Upper lobe of left lung (tissue), 6 donors: ENCODE results near the gene RNLS. TPM values are rescaled to one million over a fixed set of nuclear protein-coding genes. Genes with fewer than 3 reads are reported as not detected.

Experiments
- ATAC-seq, 2 donors: fragments of 200-7000 bp; cut with Tn5 transposase; one replicate each; pipeline ENCODE4 v1.9.1; 2022; ENCODE audit warnings: mild to moderate bottlenecking in 2 of 2, moderate library complexity in 2 of 2; ENCODE audit not compliant: low FRiP score in 2 of 2
- DNase-seq, 2 donors: peaks; one replicate each; pipeline ENCODE4 v3.0.0-alpha.2; 2019 to 2020
- H3K27ac ChIP-seq, 4 donors: fragments of 200-600 bp; sonication (generic); one replicate each; pipeline ENCODE4 v1.5.1; 2016 to 2019
- H3K27me3 ChIP-seq, 4 donors: fragments of 200-600 bp; sonication (generic); one replicate each; pipeline ENCODE4 v1.5.1; 2017 to 2019
- H3K36me3 ChIP-seq, 4 donors: fragments of 200-600 bp; sonication (generic); one replicate each; pipeline ENCODE4 v1.5.1; 2016 to 2019
- H3K4me1 ChIP-seq, 4 donors: fragments of 200-600 bp; sonication (generic); one replicate each; pipeline ENCODE4 v1.5.1; 2018 to 2019
- H3K4me3 ChIP-seq, 4 donors: fragments of 200-600 bp; sonication (generic); one replicate each; pipeline ENCODE4 v1.5.1; 2017 to 2019; ENCODE audit warnings: mild to moderate bottlenecking in 2 of 4, moderate library complexity in 1 of 4
- H3K9me3 ChIP-seq, 4 donors: fragments of 200-600 bp; sonication (generic); one replicate each; pipeline ENCODE4 v1.5.1; 2018 to 2019
- CTCF ChIP-seq, 6 experiments: fragments of 450-650 bp in 4 of 6; fragments of 200-600 bp in 2 of 6; sonication (generic) in 2 of 6; IDR thresholded peaks; one replicate each; pipeline ENCODE4 v1.5.1; 2016 to 2019; ENCODE audit warnings: antibody characterized with exemption in 6 of 6
- EP300 ChIP-seq, 4 donors: sonication (generic); formaldehyde crosslinking; IDR thresholded peaks; one replicate each; pipeline ENCODE4 v1.5.1; 2017; ENCODE audit warnings: antibody characterized with exemption in 4 of 4, control low read depth in 2 of 4
- POLR2A ChIP-seq, 4 donors: fragments of 450-650 bp; IDR thresholded peaks; one replicate each; pipeline ENCODE4 v1.5.1; 2016 to 2017; ENCODE audit warnings: antibody characterized with exemption in 4 of 4, mild to moderate bottlenecking in 2 of 4
- POLR2AphosphoS5 ChIP-seq, 2 donors: sonication (generic); formaldehyde crosslinking; IDR thresholded peaks; one replicate each; pipeline ENCODE4 v1.5.1; 2017; ENCODE audit warnings: antibody characterized with exemption in 2 of 2
- WGBS, 2 donors: methylation state at CpG; one replicate each; pipeline ENCODE4 v1.1.5; 2017 to 2018; 5-methylcytosine and 5-hydroxymethylcytosine counted together
- total RNA-seq, 6 donors: library from RNA; depleted of rRNA in 4 of 6; stranded (reverse); fragments of >200 nt in 4 of 6; gene quantifications; one replicate each; pipeline versions ENCODE4 v1.1.0 to v1.2.1, GENCODE V29; 2016 to 2021
- donor health status: DM: no; HTN: no; CAD: no; lungs with moderate emphysema.
- donor health status: DM: no; HTN: yes; CAD: no; lungs with severe emphysema.

The RNLS gene
- total RNA-seq, 6 donors from 2014 or later, result 5.0 to 27.1 (median 15.0) TPM

DNA sequence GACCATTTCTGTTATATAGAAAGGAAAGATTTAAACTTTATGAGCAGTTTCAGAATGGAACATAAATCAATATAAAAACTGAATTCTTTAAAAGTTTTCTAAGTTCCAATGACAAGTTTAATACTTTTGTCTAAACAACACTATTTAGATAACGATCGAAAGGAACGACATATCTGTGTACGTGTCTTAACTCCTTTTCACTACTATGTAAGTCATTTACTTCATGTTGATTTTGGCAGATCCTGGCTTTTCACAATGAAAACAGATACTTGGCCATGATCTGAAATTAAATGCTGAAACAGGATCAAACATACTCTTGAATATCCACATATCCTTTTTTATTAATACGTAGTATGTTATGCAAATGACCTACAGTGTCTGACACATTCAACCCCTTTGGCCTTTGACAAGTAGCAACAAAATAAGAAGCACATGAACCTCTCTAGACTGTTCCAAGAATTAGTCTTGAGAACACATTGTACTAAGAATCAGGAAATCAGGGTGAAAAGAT is 41.9 kb downstream of the RNLS start:
- WGBS, 2 donors, result 58 to 59% methylated on average over 5 of the region's 5 CpGs
- Histone ChIP-seq H3K9me3 (no peaks in the 10 kb centered on the region), H3K27ac (peak overlapping the region; percentile 27 to 73 (median 60)), H3K4me3 (no peak overlapping the region), H3K4me1 (peaks cover 0 to 13% (median 10%) of the 10 kb centered on the region in 4 donors), H3K27me3 (no peaks in the 10 kb centered on the region), H3K36me3 (no peaks in the 10 kb centered on the region)
- TF ChIP-seq CTCF (IDR thresholded peaks at IDR 0.05) (no peak), EP300 (IDR thresholded peaks at IDR 0.05) (peak in 1 of 4 donors; percentile 58)
- DNase-seq (no peak), ATAC-seq (peak; percentile 58 to 82)

DNA sequence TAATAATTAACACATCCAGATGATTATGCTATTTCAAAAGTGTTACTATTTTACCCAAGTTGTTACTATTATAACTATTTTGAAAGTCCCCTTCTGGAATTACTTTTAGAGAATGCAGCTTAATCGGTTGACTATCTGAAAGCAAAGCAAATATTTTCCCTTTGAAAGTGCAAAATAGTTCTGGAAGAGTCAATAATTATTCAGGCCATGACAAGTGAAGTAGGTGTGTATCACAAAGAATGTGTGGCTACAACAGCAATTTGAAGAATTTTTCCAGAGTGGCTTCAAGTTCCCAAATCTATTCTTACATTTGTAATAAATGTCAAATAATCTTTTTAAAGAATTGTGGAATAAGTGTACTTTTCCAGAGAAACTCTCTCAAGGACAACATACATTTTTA is 42.8 kb downstream of the RNLS start:
- Histone ChIP-seq H3K4me1 (peaks cover 0 to 13% (median 10%) of the 10 kb centered on the region in 4 donors), H3K27ac (peak overlapping the region; percentile 27 to 73 (median 40)), H3K4me3 (no peak overlapping the region), H3K9me3 (no peaks in the 10 kb centered on the region), H3K27me3 (no peaks in the 10 kb centered on the region), H3K36me3 (no peaks in the 10 kb centered on the region)
- DNase-seq (no peak), ATAC-seq (peak in 1 of 2 donors; percentile 73)
- WGBS, 2 donors, result 51 to 69% methylated on average over 1 of the region's 1 CpG
- TF ChIP-seq EP300 (IDR thresholded peaks at IDR 0.05) (no peak), CTCF (IDR thresholded peaks at IDR 0.05) (no peak), POLR2A (IDR thresholded peaks at IDR 0.05) (no peak), POLR2AphosphoS5 (IDR thresholded peaks at IDR 0.05) (no peak)

GRCh38 chr10:88538048-88538447 is 45.1 kb downstream of the RNLS start:
- no peak for DNase-seq

GRCh38 chr10:88537322-88537721 is 45.8 kb downstream of the RNLS start:
- TF ChIP-seq EP300 (IDR thresholded peaks at IDR 0.05), result no peak
- TF ChIP-seq POLR2A (IDR thresholded peaks at IDR 0.05), result no peak
- TF ChIP-seq POLR2AphosphoS5 (IDR thresholded peaks at IDR 0.05), result no peak
- no peak for TF ChIP-seq CTCF (IDR thresholded peaks at IDR 0.05)
- ATAC-seq (no peak), DNase-seq (no peak)
- no peak overlapping the region for H3K4me3 ChIP-seq
- peak overlapping the region in 2 of 4 donors; percentile 41 to 43 for H3K27ac ChIP-seq
- peaks cover 0 to 13% (median 10%) of the 10 kb centered on the region in 4 donors for H3K4me1 ChIP-seq
- H3K9me3 ChIP-seq, result no peaks in the 10 kb centered on the region
- 83 to 90% methylated on average over 2 of the region's 2 CpGs for WGBS, 2 donors
- H3K36me3 ChIP-seq, result no peaks in the 10 kb centered on the region
- H3K27me3 ChIP-seq, result no peaks in the 10 kb centered on the region

More at GRCh38 chr10:88538048-88538447, 45.1 kb downstream of the RNLS start:
- peak overlapping the region in 2 of 4 donors; percentile 3 to 24 for H3K27ac ChIP-seq
- WGBS, 2 donors, result 46 to 62% methylated on average over 2 of the region's 2 CpGs
- H3K27me3 ChIP-seq, result no peaks in the 10 kb centered on the region
- peak in 1 of 2 donors; percentile 17 for ATAC-seq
- H3K36me3 ChIP-seq, result no peaks in the 10 kb centered on the region
- H3K4me3 ChIP-seq, result no peak overlapping the region
- no peaks in the 10 kb centered on the region for H3K9me3 ChIP-seq
- TF ChIP-seq POLR2AphosphoS5 (IDR thresholded peaks at IDR 0.05), result no peak
- no peak for TF ChIP-seq EP300 (IDR thresholded peaks at IDR 0.05)
- TF ChIP-seq POLR2A (IDR thresholded peaks at IDR 0.05), result no peak
- peaks cover 0 to 13% (median 10%) of the 10 kb centered on the region in 4 donors for H3K4me1 ChIP-seq

DNA sequence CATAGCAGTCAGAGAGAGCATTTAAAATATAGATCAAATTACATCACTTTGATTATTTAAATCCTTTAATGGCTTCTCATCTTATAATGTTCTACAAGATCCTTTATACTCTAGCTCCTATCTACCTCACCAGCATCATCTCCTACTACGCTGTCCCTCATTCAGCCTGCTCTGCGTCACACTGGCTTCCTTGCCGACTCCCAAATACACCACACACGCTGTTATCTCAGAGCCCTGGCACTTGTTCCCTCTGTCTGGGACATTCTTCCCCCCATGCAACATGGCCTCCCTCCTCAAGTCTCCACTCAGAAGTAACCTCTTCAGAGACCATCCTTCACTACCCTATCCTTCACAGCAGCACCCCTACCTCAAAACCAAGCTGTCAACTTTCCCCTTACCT is 46.7 kb downstream of the RNLS start:
- Histone ChIP-seq H3K4me1 (peaks cover 0 to 13% (median 5%) of the 10 kb centered on the region in 4 donors), H3K27me3 (no peaks in the 10 kb centered on the region), H3K4me3 (no peak overlapping the region), H3K36me3 (no peaks in the 10 kb centered on the region), H3K9me3 (no peaks in the 10 kb centered on the region), H3K27ac (no peak overlapping the region)
- no peak for DNase-seq
- no peak for ATAC-seq
- 89 to 93% methylated on average over 4 of the region's 4 CpGs for WGBS, 2 donors
- no peak for TF ChIP-seq EP300 (IDR thresholded peaks at IDR 0.05)
- no peak for TF ChIP-seq POLR2AphosphoS5 (IDR thresholded peaks at IDR 0.05)
- no peak for TF ChIP-seq CTCF (IDR thresholded peaks at IDR 0.05)
- no peak for TF ChIP-seq POLR2A (IDR thresholded peaks at IDR 0.05)
